Activated CD8-positive, alpha-beta memory T cell treated with anti-CD3 and anti-CD28 coated beads, Interleukin-2, amount 50 U/mL, for 1 hour (primary cell): Measurements from ENCODE around the gene ESPNL.
"Not testable (repeated sequence)": the region's sequence is repeated elsewhere in the genome, so short reads cannot be mapped to it uniquely, and the experiment has no call there.

ENCODE experiments used
- DNase-seq: peaks from one replicate; pipeline ENCODE4 v3.0.0-alpha.2; 2020; ENCODE audit errors: extremely low read depth

ESPNL gene

GRCh38 chr2:238169708-238170251 is 69.6 kb downstream of the ESPNL start:
- DNase-seq, result no peak

- DNase-seq, result no peak
These were observed 70.4 kb downstream of the ESPNL start for GRCh38 chr2:238170386-238171071.

GRCh38 chr2:238171072-238171431 is 70.9 kb downstream of the ESPNL start:
- not testable (repeated sequence) for DNase-seq

- DNase-seq, result no peak
These were observed 71.5 kb downstream of the ESPNL start for GRCh38 chr2:238171575-238172187.

- no peak for DNase-seq
These were observed 72.3 kb downstream of the ESPNL start for GRCh38 chr2:238172439-238172838.

- DNase-seq, result no peak
These were observed 73.6 kb downstream of the ESPNL start for GRCh38 chr2:238173692-238174091.

- no peak for DNase-seq
These were observed 74.2 kb downstream of the ESPNL start for GRCh38 chr2:238174291-238174690.

- DNase-seq, result no peak
These were observed 74.6 kb downstream of the ESPNL start for GRCh38 chr2:238174701-238175100.

GRCh38 chr2:238176613-238177012 is 76.5 kb downstream of the ESPNL start:
- no peak for DNase-seq

GRCh38 chr2:238180554-238180953 is 80.4 kb downstream of the ESPNL start:
- no peak for DNase-seq

GRCh38 chr2:238182362-238182761 is 82.2 kb downstream of the ESPNL start:
- no peak for DNase-seq
